Caki2 (cell line): ENCODE results near the gene KIAA1549. TPM values are rescaled to one million over a fixed set of nuclear protein-coding genes. Genes with fewer than 3 reads are reported as not detected.

Experiments
- DNase-seq: peaks from one replicate; pipeline ENCODE4 v3.0.0-alpha.2; 2015; ENCODE audit warnings: low read depth
- in situ Hi-C: cut with HindIII; loops from 2 replicates; pipeline ENCODE4 v1.10.0; 2016; ENCODE audit warnings: low sequenced_read_pairs, low pct_unique_long_range_greater_than_20kb, mixed read lengths
- total RNA-seq: library from RNA; depleted of rRNA; stranded (reverse); fragments of >200 nt; shearing (Covaris generic); gene quantifications from 2 replicates; pipeline ENCODE4 v1.2.3, GENCODE V29; 2014; ENCODE audit warnings: low replicate concordance

KIAA1549 gene
- total RNA-seq, 1 experiment from 2014 or later: 1.6 TPM

- DNase-seq: peak; percentile 87
- in situ Hi-C loops: no loop called here
Measured at GRCh38 chr7:138875794-138876193, 105.4 kb downstream of the KIAA1549 start.

- DNase-seq: no peak
- in situ Hi-C loops: no loop called here
Measured at GRCh38 chr7:138873220-138873892, 107.8 kb downstream of the KIAA1549 start.

- in situ Hi-C loops: no loop called here
- DNase-seq: peak; percentile 46
Measured at GRCh38 chr7:138872576-138872975, 108.6 kb downstream of the KIAA1549 start.

- in situ Hi-C loops: no loop called here
- no peak for DNase-seq
Measured at GRCh38 chr7:138871814-138872090, 109.4 kb downstream of the KIAA1549 start.

GRCh38 chr7:138871065-138871813 lies 110.0 kb downstream of the KIAA1549 start:
- DNase-seq: no peak
- in situ Hi-C loops: no loop called here

- DNase-seq: no peak
Measured at GRCh38 chr7:138869353-138869752, 111.8 kb downstream of the KIAA1549 start.

GRCh38 chr7:138868711-138869110 lies 112.5 kb downstream of the KIAA1549 start:
- DNase-seq: no peak
- in situ Hi-C loops: no loop called here

More at GRCh38 chr7:138869353-138869752, 111.8 kb downstream of the KIAA1549 start:
- in situ Hi-C loops: no loop called here

GRCh38 chr7:138867744-138868143 lies 113.4 kb downstream of the KIAA1549 start:
- DNase-seq: no peak
- in situ Hi-C loops: no loop called here

GRCh38 chr7:138866353-138866752 lies 114.8 kb downstream of the KIAA1549 start:
- in situ Hi-C loops: no loop called here
- no peak for DNase-seq

GRCh38 chr7:138865843-138866242 lies 115.3 kb downstream of the KIAA1549 start:
- no peak for DNase-seq
- in situ Hi-C loops: no loop called here

GRCh38 chr7:138864667-138865066 lies 116.5 kb downstream of the KIAA1549 start:
- DNase-seq: peak; percentile 12
- in situ Hi-C loops: no loop called here

- in situ Hi-C loops: no loop called here
- no peak for DNase-seq
Measured at GRCh38 chr7:138863931-138864330, 117.3 kb downstream of the KIAA1549 start.

- in situ Hi-C loops: no loop called here
- DNase-seq: no peak
Measured at GRCh38 chr7:138861051-138861450, 120.1 kb downstream of the KIAA1549 start.

- in situ Hi-C loops: no loop called here
- DNase-seq: no peak
Measured at GRCh38 chr7:138857728-138858127, 123.5 kb downstream of the KIAA1549 start.

GRCh38 chr7:138854115-138854645 lies 127.0 kb downstream of the KIAA1549 start:
- in situ Hi-C loops: no loop called here
- DNase-seq: peak; percentile 7

GRCh38 chr7:138853448-138853847 lies 127.7 kb downstream of the KIAA1549 start:
- no peak for DNase-seq
- in situ Hi-C loops: no loop called here

- DNase-seq: no peak
- in situ Hi-C loops: no loop called here
Measured at GRCh38 chr7:138852469-138852868, 128.7 kb downstream of the KIAA1549 start.

GRCh38 chr7:138849701-138850100 lies 131.5 kb downstream of the KIAA1549 start:
- in situ Hi-C loops: no loop called here
- DNase-seq: no peak

GRCh38 chr7:138848056-138848980 lies 132.9 kb downstream of the KIAA1549 start:
- in situ Hi-C loops: no loop called here
- peak; percentile 14 for DNase-seq
